Placental epithelial cell (primary cell): ENCODE data around the gene MC4R. TPM values are rescaled to one million over a fixed set of nuclear protein-coding genes. Genes with fewer than 3 reads are reported as not detected.

Source experiments
- total RNA-seq: library from RNA; depleted of rRNA; stranded (reverse); fragments of >200 nt; gene quantifications from 2 replicates; pipeline ENCODE4 v1.2.3, GENCODE V29; 2012

MC4R gene
- total RNA-seq: not detected in 2 replicates

GRCh38 chr18:60372596-60372995 lies at the start of gene MC4R:
MC4R (minus strand) TSS chr18:60372775; CDS start chr18:60372349, 426 bp downstream.

